HepG2 (cell line): ENCODE results near the gene ITGB1. TPM values are rescaled to one million over a fixed set of nuclear protein-coding genes. Genes with fewer than 3 reads are reported as not detected.

Source experiments
- ATAC-seq: fragments of 200-7000 bp; cut with Tn5 transposase; 3 replicates; pipeline ENCODE4 v1.9.1; 2020; ENCODE audit warnings: mild to moderate bottlenecking, moderate library complexity
- BruUV-seq: library from RNA; stranded (reverse); fragments of 400-500 nt; replicated peaks from 2 replicates; lab custom pipeline; 2021; lab: Mats Ljungman, UMichigan
- CTCF ChIA-PET: fragments of 300-600 bp; formaldehyde crosslinking; extraction: SDS; loops from one replicate; lab custom pipeline; 2021; ENCODE audit warnings: low total read pairs, inconsistent platforms, low intra/inter-chr PET ratio; lab: Yijun Ruan, JAX
- POLR2A ChIA-PET: fragments of 350-600 bp; sonication (Branson Sonifier 250); formaldehyde crosslinking; loops from one replicate; lab custom pipeline; 2020; ENCODE audit warnings: antibody characterized with exemption, inconsistent platforms; lab: Yijun Ruan, JAX
- DNase-seq: peaks from one replicate; pipeline ENCODE4 v3.0.0-alpha.2; 2015; ENCODE audit warnings: low spot score
- FAIRE-seq: peaks from 3 replicates; lab custom pipeline; 2011; peaks lifted over from hg19 to GRCh38; lab: Jason Lieb, UNC
- H2AFZ ChIP-seq: one replicate; pipeline ENCODE4 v1.6.1; 2011; ENCODE audit warnings: low read length, inconsistent platforms
- H3K27ac ChIP-seq: fragments of 300-600 bp; 3 replicates; pipeline ENCODE4 v1.8.0; 2011; ENCODE audit warnings: mixed run types, mild to moderate bottlenecking, mixed read lengths, low read length, inconsistent platforms; ENCODE audit not compliant: insufficient read depth; ENCODE audit errors: extremely low read length
- H3K27me3 ChIP-seq, 2 experiments: fragments of 200-600 bp in 1 of 2; 2 replicates in 1 of 2; 3 replicates in 1 of 2; pipeline versions ENCODE4 v1.6.0 to v1.8.0; 2011; ENCODE audit warnings: low read length in 2 of 2, mild to moderate bottlenecking in 2 of 2, moderate library complexity in 2 of 2, inconsistent platforms in 1 of 2; ENCODE audit not compliant: insufficient read depth in 2 of 2, control insufficient read depth in 1 of 2
- H3K36me3 ChIP-seq, 2 experiments: fragments of 200-600 bp in 1 of 2; replicated peaks in 1 of 2; 2 replicates in 1 of 2; 3 replicates in 1 of 2; pipeline versions ENCODE4 v1.5.1 to v1.8.0; 2011; ENCODE audit warnings: low read length in 2 of 2, inconsistent platforms in 1 of 2; ENCODE audit not compliant: insufficient read depth in 2 of 2, control insufficient read depth in 1 of 2
- H3K4me1 ChIP-seq: 2 replicates; pipeline ENCODE4 v1.5.1; 2012; ENCODE audit warnings: low read length, inconsistent platforms; ENCODE audit not compliant: insufficient read depth
- H3K4me2 ChIP-seq: 2 replicates; pipeline ENCODE4 v1.6.0; 2011; ENCODE audit warnings: low read depth, low read length, inconsistent platforms
- H3K4me3 ChIP-seq, 3 experiments: fragments of 200-600 bp in 1 of 3; sonication (generic), shearing (Covaris generic) in 1 of 3; replicated peaks in 1 of 3; 2 replicates each; pipeline ENCODE4 v1.5.1; 2011 to 2016; ENCODE audit warnings: low read length in 3 of 3, inconsistent platforms in 2 of 3, low read depth in 2 of 3, mild to moderate bottlenecking in 2 of 3, control low read depth in 1 of 3, mixed read lengths in 1 of 3; ENCODE audit not compliant: insufficient read depth in 1 of 3
- H3K79me2 ChIP-seq: one replicate; pipeline ENCODE4 v1.6.1; 2011; ENCODE audit warnings: low read length, inconsistent platforms; ENCODE audit not compliant: insufficient read depth
- H3K9ac ChIP-seq: 2 replicates; pipeline ENCODE4 v1.6.0; 2011; ENCODE audit warnings: mild to moderate bottlenecking, low read depth, low read length, inconsistent platforms; ENCODE audit not compliant: insufficient read depth
- H3K9me3 ChIP-seq: 2 replicates; pipeline ENCODE4 v1.5.1; 2012; ENCODE audit warnings: mild to moderate bottlenecking, low read length
- H4K20me1 ChIP-seq: 2 replicates; pipeline ENCODE4 v1.6.0; 2011; ENCODE audit warnings: inconsistent platforms, mild to moderate bottlenecking, low read length, moderate library complexity; ENCODE audit not compliant: insufficient read depth
- CBX1 ChIP-seq: IDR thresholded peaks from one replicate; pipeline ENCODE4 v1.6.1; 2016; ENCODE audit warnings: antibody characterized with exemption, low read depth
- HDAC2 ChIP-seq: sonication (generic); formaldehyde crosslinking; IDR thresholded peaks from 2 replicates; pipeline ENCODE4 v1.4.0; 2020; ENCODE audit warnings: missing genetic modification reagents
- NKX3-1 ChIP-seq: sonication (generic); formaldehyde crosslinking; IDR thresholded peaks from 2 replicates; pipeline ENCODE4 v1.5.0; 2020; ENCODE audit warnings: missing genetic modification reagents
- POLR2AphosphoS2 ChIP-seq: IDR thresholded peaks from 2 replicates; pipeline ENCODE4 v1.6.1; 2011; ENCODE audit warnings: low read depth, low read length, improper control_type of control experiment
- RBM22 ChIP-seq: fragments of 200-400 bp; formaldehyde crosslinking; optimal IDR thresholded peaks from 2 replicates; pipeline ENCODE3; 2017; ENCODE audit warnings: mild to moderate bottlenecking, low read length, moderate library complexity
- ZBTB3 ChIP-seq: sonication (generic); formaldehyde crosslinking; IDR thresholded peaks from 2 replicates; pipeline ENCODE4 v1.4.0; 2020; ENCODE audit warnings: low read depth, mild to moderate bottlenecking, moderate library complexity, missing genetic modification reagents, borderline replicate concordance
- ZNF556 ChIP-seq: sonication (generic); formaldehyde crosslinking; IDR thresholded peaks from 2 replicates; pipeline ENCODE4 v1.4.0; 2020; ENCODE audit warnings: mild to moderate bottlenecking, missing genetic modification reagents, borderline replicate concordance
- ZNF746 ChIP-seq: sonication (generic); formaldehyde crosslinking; IDR thresholded peaks from 2 replicates; pipeline ENCODE4 v1.8.0; 2022; ENCODE audit warnings: mild to moderate bottlenecking, missing genetic modification reagents
- WGBS: methylation state at CpG from one replicate; pipeline ENCODE4 v1.1.6; 2017; ENCODE audit warnings: low lambda C conversion rate; 5-methylcytosine and 5-hydroxymethylcytosine counted together
- in situ Hi-C: cut with HindIII; loops from 2 replicates; pipeline ENCODE4 v1.10.0; 2017; ENCODE audit warnings: low pct_unique_long_range_greater_than_20kb; ENCODE audit not compliant: extremely low pct_ligation_motif_present
- intact Hi-C: fragments of 100-400 bp; cut with micrococcal nuclease; formaldehyde crosslinking; loops from one replicate; pipeline ENCODE4 v1.10.0; 2022; ENCODE audit not compliant: unreplicated experiment
- polyA plus RNA-seq, 8 experiments: library from polyadenylated mRNA; depleted of rRNA in 3 of 8; stranded (reverse) in 7 of 8; unstranded in 1 of 8; fragments of >200 nt; fragmentation: Illumina TruSeq in 4 of 8; extraction: Trizol in 4 of 8; gene quantifications; 2 replicates each; pipeline versions ENCODE4 v1.2.1 to v1.2.3, GENCODE V29; 2011 to 2016; ENCODE audit warnings: low read depth in 4 of 8, missing spikeins in 1 of 8, mixed read lengths in 1 of 8; ENCODE audit not compliant: insufficient read depth in 1 of 8
- total RNA-seq, 5 experiments: library from RNA; depleted of rRNA; stranded (reverse); fragments of >200 nt; fragmentation: Illumina TruSeq; extraction: Trizol; gene quantifications; 2 replicates each; pipeline ENCODE4 v1.2.3, GENCODE V29; 2016; ENCODE audit warnings: low read depth in 1 of 5
- TF ChIP-seq, protein P1 (sequence below): sonication (generic); formaldehyde crosslinking; IDR thresholded peaks from 2 replicates; pipeline ENCODE4 v1.5.1; 2020; ENCODE audit warnings: mild to moderate bottlenecking, missing genetic modification reagents, borderline replicate concordance
- TF ChIP-seq, protein P2 (sequence below): sonication (generic); formaldehyde crosslinking; IDR thresholded peaks from 2 replicates; pipeline ENCODE4 v1.5.0; 2020; ENCODE audit warnings: mild to moderate bottlenecking, low read depth, missing genetic modification reagents, borderline replicate concordance
- TF ChIP-seq, protein P3 (sequence below): sonication (generic); formaldehyde crosslinking; IDR thresholded peaks from 2 replicates; pipeline ENCODE4 v1.5.1; 2020; ENCODE audit warnings: mild to moderate bottlenecking, missing genetic modification reagents, moderate library complexity

The ITGB1 gene
- total and polyA plus RNA-seq, 2 of the 13 experiments (the other 11 are each of a cell fraction or from before 2014, with no cell fraction given) = 190 to 204 TPM

DNA sequence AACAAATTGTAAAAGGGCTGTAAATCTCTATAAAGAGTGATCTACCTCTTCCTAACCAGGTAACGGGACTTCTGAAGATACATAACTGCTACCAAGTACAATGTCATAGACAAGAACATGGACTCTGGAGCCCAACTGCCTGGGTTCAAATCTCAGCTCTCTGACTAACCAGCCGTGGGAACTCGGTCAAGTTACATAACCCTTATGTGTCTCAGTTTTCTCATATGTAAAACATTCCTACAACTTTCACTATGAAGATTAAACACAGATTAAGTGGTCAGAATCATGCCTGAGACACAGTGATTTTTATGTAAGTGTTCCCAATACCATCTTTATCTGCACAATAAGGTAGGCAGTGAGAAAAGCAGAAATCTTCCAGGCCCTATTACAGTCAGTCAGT lies 52.6 kb downstream of the ITGB1 start:
- no peak for DNase-seq
- Histone ChIP-seq H2AFZ (no peak overlapping the region), H3K9me3 (no peaks in the 10 kb centered on the region), H3K4me3 (no peak overlapping the region), H4K20me1 (no peaks in the 10 kb centered on the region; the same call in 1 of the 2 replicates), H3K4me2 (no peak overlapping the region), H3K27ac (no peak overlapping the region), H3K9ac (no peak overlapping the region), H3K36me3 (peaks cover 8 to 47% of the 10 kb centered on the region in 2 experiments), H3K79me2 (no peaks in the 10 kb centered on the region), H3K4me1 (0 out of 2 replicates have a peak, but pooled peaks cover 7% of the 10 kb centered on the region), H3K27me3 (no peaks in the 10 kb centered on the region)
- WGBS = 97% methylated on average over 3 of the region's 3 CpGs
- CTCF ChIA-PET = no interaction called here
- FAIRE-seq = no peak
- in situ Hi-C loops (no loop called here), intact Hi-C loops (loop anchor here (10.0 kb wide), 1 partner anchor 49 kb away; the partner anchor contains the start of gene ITGB1)
- BruUV-seq = no TSS peak
- TF ChIP-seq HDAC2 (no peak), NKX3-1 (CRISPR knock-in tag) (no peak), ZBTB3 (CRISPR knock-in tag) (no peak), CBX1 (no peak), POLR2AphosphoS2 (no peak)
- TF ChIP-seq, protein P1, sequence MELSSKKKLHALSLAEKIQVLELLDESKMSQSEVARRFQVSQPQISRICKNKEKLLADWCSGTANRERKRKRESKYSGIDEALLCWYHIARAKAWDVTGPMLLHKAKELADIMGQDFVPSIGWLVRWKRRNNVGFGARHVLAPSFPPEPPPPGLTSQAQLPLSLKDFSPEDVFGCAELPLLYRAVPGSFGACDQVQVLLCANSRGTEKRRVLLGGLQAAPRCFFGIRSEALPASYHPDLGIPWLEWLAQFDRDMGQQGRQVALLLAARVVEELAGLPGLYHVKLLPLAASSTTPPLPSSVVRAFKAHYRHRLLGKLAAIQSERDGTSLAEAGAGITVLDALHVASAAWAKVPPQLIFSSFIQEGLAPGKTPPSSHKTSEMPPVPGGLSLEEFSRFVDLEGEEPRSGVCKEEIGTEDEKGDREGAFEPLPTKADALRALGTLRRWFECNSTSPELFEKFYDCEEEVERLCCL (CRISPR knock-in tag) = no peak
- TF ChIP-seq, protein P2, sequence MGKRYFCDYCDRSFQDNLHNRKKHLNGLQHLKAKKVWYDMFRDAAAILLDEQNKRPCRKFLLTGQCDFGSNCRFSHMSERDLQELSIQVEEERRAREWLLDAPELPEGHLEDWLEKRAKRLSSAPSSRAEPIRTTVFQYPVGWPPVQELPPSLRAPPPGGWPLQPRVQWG (CRISPR knock-in tag) = no peak
- POLR2A ChIA-PET = no interaction called here
- no peak for ATAC-seq

DNA sequence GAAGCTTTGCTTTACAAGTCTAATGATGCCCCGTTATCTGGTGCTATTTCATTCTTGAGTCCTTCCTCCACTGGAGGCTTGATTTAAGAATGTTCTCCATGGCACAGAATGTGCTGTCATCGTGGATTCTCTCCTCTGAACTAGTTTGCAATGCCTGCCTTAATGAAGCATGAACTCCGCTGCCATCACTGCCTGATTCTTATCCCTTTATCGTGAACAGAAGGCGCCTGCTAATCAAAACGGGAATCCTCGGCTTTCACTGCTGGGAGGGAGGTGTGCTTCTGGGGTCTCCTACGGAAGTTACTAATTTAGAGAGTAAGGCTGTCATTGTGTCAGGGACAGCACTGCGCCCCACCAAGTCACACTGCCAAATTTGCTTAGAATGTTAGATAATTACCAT lies 56.2 kb downstream of the ITGB1 start:
- no peak overlapping the region for H3K4me2 ChIP-seq
- DNase-seq = no peak
- ChIA-PET POLR2A (no interaction called here), CTCF (no interaction called here)
- no peak for ATAC-seq
- H3K36me3 ChIP-seq = peaks cover 6 to 32% of the 10 kb centered on the region in 2 experiments
- H3K27me3 ChIP-seq = no peaks in the 10 kb centered on the region
- H3K9ac ChIP-seq = no peak overlapping the region
- H3K4me1 ChIP-seq = 0 out of 2 replicates have a peak, but pooled peaks cover 7% of the 10 kb centered on the region
- 100% methylated on average over 9 of the region's 9 CpGs for WGBS
- H4K20me1 ChIP-seq = no peaks in the 10 kb centered on the region; the same call in 1 of the 2 replicates
- BruUV-seq = no TSS peak
- no peak overlapping the region for H2AFZ ChIP-seq
- H3K9me3 ChIP-seq = no peaks in the 10 kb centered on the region
- no peak overlapping the region for H3K4me3 ChIP-seq
- no peaks in the 10 kb centered on the region for H3K79me2 ChIP-seq
- TF ChIP-seq, protein P3, sequence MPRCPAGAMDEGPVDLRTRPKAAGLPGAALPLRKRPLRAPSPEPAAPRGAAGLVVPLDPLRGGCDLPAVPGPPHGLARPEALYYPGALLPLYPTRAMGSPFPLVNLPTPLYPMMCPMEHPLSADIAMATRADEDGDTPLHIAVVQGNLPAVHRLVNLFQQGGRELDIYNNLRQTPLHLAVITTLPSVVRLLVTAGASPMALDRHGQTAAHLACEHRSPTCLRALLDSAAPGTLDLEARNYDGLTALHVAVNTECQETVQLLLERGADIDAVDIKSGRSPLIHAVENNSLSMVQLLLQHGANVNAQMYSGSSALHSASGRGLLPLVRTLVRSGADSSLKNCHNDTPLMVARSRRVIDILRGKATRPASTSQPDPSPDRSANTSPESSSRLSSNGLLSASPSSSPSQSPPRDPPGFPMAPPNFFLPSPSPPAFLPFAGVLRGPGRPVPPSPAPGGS (CRISPR knock-in tag) = no peak
- TF ChIP-seq ZNF556 (CRISPR knock-in tag) (no peak), RBM22 (peak; percentile 86), ZNF746 (CRISPR knock-in tag) (no peak)
- FAIRE-seq = no peak
- H3K27ac ChIP-seq = no peak overlapping the region
- intact Hi-C loops = loop anchor here (10.0 kb wide), 1 partner anchor 53 kb away; the partner anchor contains the start of gene ITGB1
- in situ Hi-C loops = no loop called here
